HCT116 (cell line): Measurements from ENCODE around the gene GPR15. TPM values are rescaled to one million over a fixed set of nuclear protein-coding genes. Genes with fewer than 3 reads are reported as not detected.

Source experiments
- ATAC-seq: fragments of 200-7000 bp; cut with Tn5 transposase; 2 replicates; pipeline ENCODE4 v1.9.1; 2020; ENCODE audit warnings: mild to moderate bottlenecking, moderate library complexity
- BruUV-seq: library from RNA; stranded (reverse); fragments of 400-500 nt; replicated peaks from 2 replicates; lab custom pipeline; 2021; lab: Mats Ljungman, UMichigan
- CTCF ChIA-PET: fragments of 300-600 bp; sonication (Branson Sonifier 250); formaldehyde crosslinking; loops from one replicate; lab custom pipeline; 2021; ENCODE audit warnings: antibody characterized with exemption; lab: Charles Lee
- POLR2A ChIA-PET: fragments of 300-600, 350-600 bp; sonication (Branson Sonifier 250); formaldehyde crosslinking; loops from one replicate; lab custom pipeline; 2021; ENCODE audit warnings: antibody characterized with exemption; lab: Charles Lee
- RAD21 ChIA-PET, 2 experiments: fragments of 300-600 bp; sonication (Branson Sonifier 250); formaldehyde crosslinking; loops; one replicate each; lab custom pipeline; 2023; ENCODE audit warnings: low total read pairs in 2 of 2; ENCODE audit not compliant: uncharacterized antibody in 2 of 2, unreplicated experiment in 2 of 2, low non-redundant PET in 1 of 2; lab: Charles Lee
- DNase-seq: peaks from one replicate; pipeline ENCODE4 v3.0.0-alpha.2; 2010; ENCODE audit warnings: low read depth, low spot score
- H2AFZ ChIP-seq: fragments of 200-600 bp; shearing (Covaris generic), sonication (generic); 2 replicates; pipeline ENCODE4 v1.6.1; 2017; ENCODE audit warnings: low read depth, mixed run types, mixed read lengths, antibody characterized with exemption, low read length; ENCODE audit not compliant: poor library complexity, severe bottlenecking
- H3K27ac ChIP-seq: 2 replicates; pipeline ENCODE4 v1.5.1; 2012; ENCODE audit warnings: low read depth, low read length
- H3K27me3 ChIP-seq: fragments of 200-600 bp; sonication (generic); 2 replicates; pipeline ENCODE4 v1.6.1; 2016; ENCODE audit warnings: mixed run types, low read length, mixed read lengths; ENCODE audit not compliant: insufficient read depth
- H3K36me3 ChIP-seq, 2 experiments: fragments of 200-500 bp in 1 of 2; fragments of 200-600 bp in 1 of 2; sonication (Bioruptor generic) in 1 of 2; sonication (generic) in 1 of 2; 2 replicates each; pipeline versions ENCODE4 v1.5.1 to v1.6.1; 2014 to 2016; ENCODE audit warnings: low read length in 2 of 2, inconsistent platforms in 1 of 2, mixed read lengths in 1 of 2, mixed run types in 1 of 2; ENCODE audit not compliant: insufficient read depth in 2 of 2, control insufficient read depth in 1 of 2
- H3K4me1 ChIP-seq, 2 experiments: fragments of 200-600 bp in 1 of 2; sonication (generic) in 1 of 2; 2 replicates each; pipeline versions ENCODE4 v1.5.1 to v1.6.1; 2012 to 2017; ENCODE audit warnings: low read length in 2 of 2, inconsistent platforms in 1 of 2, mild to moderate bottlenecking in 1 of 2, mixed read lengths in 1 of 2, mixed run types in 1 of 2, moderate library complexity in 1 of 2; ENCODE audit not compliant: insufficient read depth in 2 of 2, control insufficient read depth in 1 of 2
- H3K4me2 ChIP-seq: fragments of 200-600 bp; sonication (generic); 2 replicates; pipeline ENCODE4 v1.6.1; 2017; ENCODE audit warnings: mixed run types, low read length, mixed read lengths
- H3K4me3 ChIP-seq, 2 experiments: fragments of 200-600 bp in 1 of 2; sonication (generic) in 1 of 2; replicated peaks in 1 of 2; 2 replicates each; pipeline ENCODE4 v1.5.1; 2011 to 2016; ENCODE audit warnings: low read length in 2 of 2, control low read depth in 1 of 2, low read depth in 1 of 2, mild to moderate bottlenecking in 1 of 2, mixed read lengths in 1 of 2, mixed run types in 1 of 2
- H3K79me2 ChIP-seq: fragments of 200-600 bp; sonication (generic); 2 replicates; pipeline ENCODE4 v1.6.1; 2017; ENCODE audit warnings: mild to moderate bottlenecking, mixed run types, low read length, moderate library complexity, mixed read lengths; ENCODE audit not compliant: insufficient read depth
- H3K9ac ChIP-seq: fragments of 200-600 bp; sonication (generic); 2 replicates; pipeline ENCODE4 v1.6.1; 2016; ENCODE audit warnings: low read length, mixed read lengths
- H3K9me2 ChIP-seq: fragments of 200-600 bp; sonication (generic), shearing (Covaris generic); 2 replicates; pipeline ENCODE4 v1.6.1; 2017; ENCODE audit warnings: mixed run types, mild to moderate bottlenecking, moderate library complexity; ENCODE audit not compliant: insufficient read depth
- H3K9me3 ChIP-seq, 2 experiments: fragments of 200-500 bp in 1 of 2; fragments of 200-600 bp in 1 of 2; sonication (Bioruptor generic) in 1 of 2; sonication (generic) in 1 of 2; 2 replicates each; pipeline ENCODE4 v1.6.1; 2014 to 2017; ENCODE audit warnings: low read length in 2 of 2, mixed read lengths in 2 of 2, inconsistent platforms in 1 of 2, low read depth in 1 of 2, mild to moderate bottlenecking in 1 of 2, mixed run types in 1 of 2, moderate library complexity in 1 of 2; ENCODE audit not compliant: control insufficient read depth in 1 of 2, insufficient read depth in 1 of 2
- H4K20me1 ChIP-seq: fragments of 200-600 bp; sonication (generic), shearing (Covaris generic); 2 replicates; pipeline ENCODE4 v1.6.1; 2017; ENCODE audit warnings: mixed run types, mild to moderate bottlenecking, moderate library complexity; ENCODE audit not compliant: insufficient read depth
- CEBPB ChIP-seq: IDR thresholded peaks from 2 replicates; pipeline ENCODE4 v1.6.1; 2012; ENCODE audit warnings: low read depth
- EGR1 ChIP-seq: IDR thresholded peaks from 2 replicates; pipeline ENCODE4 v1.6.1; 2012; ENCODE audit warnings: low read depth
- FOSL1 ChIP-seq: IDR thresholded peaks from 2 replicates; pipeline ENCODE4 v1.6.1; 2012; ENCODE audit warnings: low read depth
- JUND ChIP-seq: IDR thresholded peaks from 2 replicates; pipeline ENCODE4 v1.6.1; 2012
- POLR2AphosphoS5 ChIP-seq: IDR thresholded peaks from 2 replicates; pipeline ENCODE4 v1.6.1; 2011; ENCODE audit warnings: mild to moderate bottlenecking, low read depth, low read length, moderate library complexity
- RAD21 ChIP-seq: IDR thresholded peaks from 2 replicates; pipeline ENCODE4 v1.6.1; 2012; ENCODE audit warnings: low read depth, mild to moderate bottlenecking
- SP1 ChIP-seq: IDR thresholded peaks from 2 replicates; pipeline ENCODE4 v1.6.1; 2012; ENCODE audit warnings: low read depth
- YY1 ChIP-seq: IDR thresholded peaks from 2 replicates; pipeline ENCODE4 v1.6.1; 2011; ENCODE audit warnings: low read length, low read depth, moderate library complexity, mild to moderate bottlenecking; ENCODE audit not compliant: insufficient replicate concordance; ENCODE audit errors: extremely low read depth
- intact Hi-C: fragments of 100-400 bp; cut with micrococcal nuclease; formaldehyde crosslinking; loops from 2 replicates; pipeline ENCODE4 v1.10.0; 2022
- total RNA-seq: library from RNA; stranded (reverse); gene quantifications from one replicate; pipeline ENCODE4 v1.2.1, GENCODE V29; 2021; ENCODE audit not compliant: unreplicated experiment
- TF ChIP-seq, protein P1 (sequence below): IDR thresholded peaks from 2 replicates; pipeline ENCODE4 v1.6.1; 2012; ENCODE audit warnings: low read depth
- TF ChIP-seq, protein P2 (sequence below): IDR thresholded peaks from 2 replicates; pipeline ENCODE4 v1.6.1; 2011; ENCODE audit warnings: mild to moderate bottlenecking, low read length, moderate library complexity; ENCODE audit not compliant: insufficient replicate concordance; ENCODE audit errors: extremely low read depth

The GPR15 gene
- total RNA-seq, 1 experiment from 2014 or later = 1.1 TPM

DNA sequence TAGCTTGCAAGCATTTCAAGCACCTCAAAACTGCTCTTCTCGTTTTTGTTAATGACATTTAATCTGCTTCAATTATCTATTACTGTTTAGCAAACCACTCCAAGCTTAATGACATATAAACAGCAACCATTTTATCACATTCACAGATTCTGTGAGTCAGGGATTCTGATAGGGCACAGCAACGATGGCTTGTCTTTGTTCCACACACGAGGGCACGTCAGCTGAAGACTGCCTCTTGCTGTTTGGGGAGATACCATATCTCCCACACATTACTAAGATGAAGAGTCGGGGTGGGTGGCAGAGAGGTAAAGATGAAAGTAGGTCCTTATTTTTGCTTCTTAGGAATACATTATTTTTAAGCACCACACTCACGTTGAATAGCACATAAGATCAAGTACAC is 42.4 kb downstream of the GPR15 start:
- Histone ChIP-seq H3K4me3 (no peak overlapping the region), H3K36me3 (peaks cover 8 to 28% of the 10 kb centered on the region in 2 experiments; a peak in 3 of 4 replicates), H3K27ac (peak overlapping the region; percentile 93), H3K27me3 (no peaks in the 10 kb centered on the region), H2AFZ (no peak overlapping the region), H3K9ac (peak overlapping the region; percentile 7; the same call in 1 of the 2 replicates), H3K4me2 (peak overlapping the region; percentile 17; the same call in 1 of the 2 replicates), H4K20me1 (no peaks in the 10 kb centered on the region), H3K4me1 (peaks cover 45 to 61% of the 10 kb centered on the region in 2 experiments), H3K9me2 (no peaks in the 10 kb centered on the region), H3K9me3 (no peaks in the 10 kb centered on the region), H3K79me2 (peaks cover 4% of the 10 kb centered on the region; the same call in 1 of the 2 replicates)
- no TSS peak for BruUV-seq
- ChIA-PET CTCF (interaction anchor here (0.7 to 2.2 kb wide), 9 partner anchors 9 to 252 kb away, joined by 3 to 12 read pairs (median 4); no protein-coding TSS in a partner anchor), POLR2A (interaction anchor here (0.7 to 1.4 kb wide), 4 partner anchors 10 to 243 kb away, joined by 3 to 7 read pairs (median 4); no protein-coding TSS in a partner anchor), RAD21 (no interaction called here)
- intact Hi-C loops = loop anchor here (5.0 to 10.0 kb wide), 2 partner anchors 242 to 389 kb away; no protein-coding TSS in a partner anchor
- TF ChIP-seq FOSL1 (no peak), EGR1 (0 out of 2 replicates have a peak, but pooled peaks have one; percentile 8)
- peak; percentile 43; the same call in 1 of the 2 replicates for ATAC-seq
- DNase-seq = no peak

DNA sequence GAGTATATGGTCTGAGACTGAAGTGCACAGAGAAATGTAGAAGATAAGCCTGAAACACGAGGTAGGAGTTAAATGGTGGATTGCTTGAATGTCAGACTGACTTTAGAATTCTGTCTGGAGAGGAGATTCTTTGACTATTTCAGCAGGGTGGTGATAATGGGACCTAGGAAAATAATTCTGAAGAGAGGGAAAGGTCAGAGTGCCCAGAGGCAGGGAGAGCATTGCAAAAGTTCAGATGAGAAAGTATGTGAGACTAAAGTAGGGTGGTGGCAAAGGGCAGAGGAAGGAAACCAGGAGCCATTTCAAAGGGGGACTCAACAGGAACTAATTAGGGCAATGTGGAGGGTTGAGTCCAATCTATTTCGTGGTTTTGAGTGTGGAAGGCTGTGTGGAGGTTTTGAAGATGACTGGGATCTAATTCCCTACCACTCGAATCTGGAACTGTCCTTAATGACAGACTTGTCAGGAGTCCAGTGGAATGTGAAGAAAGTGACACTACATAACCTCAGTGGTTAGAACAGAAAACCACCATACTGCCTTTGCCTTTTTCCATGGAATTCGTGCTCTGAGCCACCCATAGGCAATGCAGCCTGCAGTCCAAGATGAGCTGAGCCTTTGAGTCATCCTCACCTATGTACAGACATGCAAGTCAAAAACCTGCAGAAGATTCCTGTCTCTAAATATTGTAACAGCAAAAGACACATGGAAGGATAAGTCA is 45.6 kb downstream of the GPR15 start:
- peak overlapping the region; percentile 3; the same call in 1 of the 2 replicates for H3K4me2 ChIP-seq

More for the DNA sequence above, 45.6 kb downstream of the GPR15 start:
- POLR2A ChIA-PET = no interaction called here
- Histone ChIP-seq H3K9me3 (no peaks in the 10 kb centered on the region), H3K4me1 (peaks cover 73 to 93% of the 10 kb centered on the region in 2 experiments), H3K4me3 (no peak overlapping the region), H2AFZ (no peak overlapping the region), H3K9ac (no peak overlapping the region), H4K20me1 (no peaks in the 10 kb centered on the region), H3K36me3 (peaks cover 35 to 56% of the 10 kb centered on the region in 2 experiments), H3K9me2 (no peaks in the 10 kb centered on the region), H3K27ac (peak overlapping the region; percentile 93), H3K79me2 (peaks cover 36% of the 10 kb centered on the region), H3K27me3 (no peaks in the 10 kb centered on the region)
- ATAC-seq (peak; percentile 55), DNase-seq (no peak)
- no TSS peak for BruUV-seq
- RAD21 ChIA-PET = no interaction called here
- TF ChIP-seq, protein P1, sequence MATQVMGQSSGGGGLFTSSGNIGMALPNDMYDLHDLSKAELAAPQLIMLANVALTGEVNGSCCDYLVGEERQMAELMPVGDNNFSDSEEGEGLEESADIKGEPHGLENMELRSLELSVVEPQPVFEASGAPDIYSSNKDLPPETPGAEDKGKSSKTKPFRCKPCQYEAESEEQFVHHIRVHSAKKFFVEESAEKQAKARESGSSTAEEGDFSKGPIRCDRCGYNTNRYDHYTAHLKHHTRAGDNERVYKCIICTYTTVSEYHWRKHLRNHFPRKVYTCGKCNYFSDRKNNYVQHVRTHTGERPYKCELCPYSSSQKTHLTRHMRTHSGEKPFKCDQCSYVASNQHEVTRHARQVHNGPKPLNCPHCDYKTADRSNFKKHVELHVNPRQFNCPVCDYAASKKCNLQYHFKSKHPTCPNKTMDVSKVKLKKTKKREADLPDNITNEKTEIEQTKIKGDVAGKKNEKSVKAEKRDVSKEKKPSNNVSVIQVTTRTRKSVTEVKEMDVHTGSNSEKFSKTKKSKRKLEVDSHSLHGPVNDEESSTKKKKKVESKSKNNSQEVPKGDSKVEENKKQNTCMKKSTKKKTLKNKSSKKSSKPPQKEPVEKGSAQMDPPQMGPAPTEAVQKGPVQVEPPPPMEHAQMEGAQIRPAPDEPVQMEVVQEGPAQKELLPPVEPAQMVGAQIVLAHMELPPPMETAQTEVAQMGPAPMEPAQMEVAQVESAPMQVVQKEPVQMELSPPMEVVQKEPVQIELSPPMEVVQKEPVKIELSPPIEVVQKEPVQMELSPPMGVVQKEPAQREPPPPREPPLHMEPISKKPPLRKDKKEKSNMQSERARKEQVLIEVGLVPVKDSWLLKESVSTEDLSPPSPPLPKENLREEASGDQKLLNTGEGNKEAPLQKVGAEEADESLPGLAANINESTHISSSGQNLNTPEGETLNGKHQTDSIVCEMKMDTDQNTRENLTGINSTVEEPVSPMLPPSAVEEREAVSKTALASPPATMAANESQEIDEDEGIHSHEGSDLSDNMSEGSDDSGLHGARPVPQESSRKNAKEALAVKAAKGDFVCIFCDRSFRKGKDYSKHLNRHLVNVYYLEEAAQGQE = no peak
- no peak for TF ChIP-seq FOSL1
- TF ChIP-seq SP1 = 0 out of 2 replicates have a peak, but pooled peaks have one; percentile 17
- TF ChIP-seq JUND = no peak
- no peak for TF ChIP-seq YY1
- no peak for TF ChIP-seq CEBPB
- no peak for TF ChIP-seq RAD21
- TF ChIP-seq, protein P2, sequence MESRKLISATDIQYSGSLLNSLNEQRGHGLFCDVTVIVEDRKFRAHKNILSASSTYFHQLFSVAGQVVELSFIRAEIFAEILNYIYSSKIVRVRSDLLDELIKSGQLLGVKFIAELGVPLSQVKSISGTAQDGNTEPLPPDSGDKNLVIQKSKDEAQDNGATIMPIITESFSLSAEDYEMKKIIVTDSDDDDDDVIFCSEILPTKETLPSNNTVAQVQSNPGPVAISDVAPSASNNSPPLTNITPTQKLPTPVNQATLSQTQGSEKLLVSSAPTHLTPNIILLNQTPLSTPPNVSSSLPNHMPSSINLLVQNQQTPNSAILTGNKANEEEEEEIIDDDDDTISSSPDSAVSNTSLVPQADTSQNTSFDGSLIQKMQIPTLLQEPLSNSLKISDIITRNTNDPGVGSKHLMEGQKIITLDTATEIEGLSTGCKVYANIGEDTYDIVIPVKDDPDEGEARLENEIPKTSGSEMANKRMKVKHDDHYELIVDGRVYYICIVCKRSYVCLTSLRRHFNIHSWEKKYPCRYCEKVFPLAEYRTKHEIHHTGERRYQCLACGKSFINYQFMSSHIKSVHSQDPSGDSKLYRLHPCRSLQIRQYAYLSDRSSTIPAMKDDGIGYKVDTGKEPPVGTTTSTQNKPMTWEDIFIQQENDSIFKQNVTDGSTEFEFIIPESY = no peak
- peak; percentile 25 for TF ChIP-seq POLR2AphosphoS5
- intact Hi-C loops = loop anchor here (10.0 kb wide), 1 partner anchor 393 kb away; no protein-coding TSS in a partner anchor
- CTCF ChIA-PET = no interaction called here
